Endothelial cell of umbilical vein (primary cell): ENCODE measurements around the gene TIMP4. TPM values are rescaled to one million over a fixed set of nuclear protein-coding genes. Genes with fewer than 3 reads are reported as not detected.

Experiments
- BruUV-seq: library from RNA; stranded (reverse); fragments of 400-500 nt; replicated peaks from 2 replicates; lab custom pipeline; 2021; lab: Mats Ljungman, UMichigan
- CTCF ChIA-PET: fragments of 300-600, 350-600 bp; sonication (Branson Sonifier 250); formaldehyde crosslinking; loops from one replicate; lab custom pipeline; 2021; ENCODE audit warnings: antibody characterized with exemption, inconsistent platforms; lab: Charles Lee
- POLR2A ChIA-PET: fragments of 300-600, 350-600 bp; sonication (Branson Sonifier 250); formaldehyde crosslinking; loops from one replicate; lab custom pipeline; 2021; ENCODE audit warnings: antibody characterized with exemption, inconsistent platforms; lab: Charles Lee
- DNase-seq: peaks from one replicate; pipeline ENCODE4 v3.0.0-alpha.2; 2011; ENCODE audit warnings: low read depth, low spot score
- FAIRE-seq: peaks from 2 replicates; lab custom pipeline; 2011; peaks lifted over from hg19 to GRCh38; lab: Jason Lieb, UNC
- H2AFZ ChIP-seq: 2 replicates; pipeline ENCODE4 v1.6.0; 2012; ENCODE audit warnings: low read depth, low read length, control low read depth, inconsistent platforms
- H3K27ac ChIP-seq: 2 replicates; pipeline ENCODE4 v1.5.1; 2011; ENCODE audit warnings: low read depth, mild to moderate bottlenecking, control low read depth, low read length, moderate library complexity; ENCODE audit not compliant: insufficient read depth
- H3K27me3 ChIP-seq, 2 experiments: 2 replicates each; pipeline versions ENCODE4 v1.6.0 to v1.6.1; 2011; ENCODE audit warnings: low read length in 2 of 2, mixed read lengths in 1 of 2; ENCODE audit not compliant: control insufficient read depth in 2 of 2, insufficient read depth in 2 of 2
- H3K36me3 ChIP-seq, 2 experiments: 2 replicates in 1 of 2; 3 replicates in 1 of 2; pipeline ENCODE4 v1.5.1; 2011; ENCODE audit warnings: low read length in 2 of 2, mild to moderate bottlenecking in 1 of 2, moderate library complexity in 1 of 2; ENCODE audit not compliant: control insufficient read depth in 2 of 2, insufficient read depth in 2 of 2; ENCODE audit errors: extremely low read depth in 1 of 2
- H3K4me1 ChIP-seq: 3 replicates; pipeline ENCODE4 v1.5.1; 2011; ENCODE audit warnings: mild to moderate bottlenecking, low read length; ENCODE audit not compliant: control insufficient read depth, insufficient read depth; ENCODE audit errors: extremely low read depth
- H3K4me2 ChIP-seq: 2 replicates; pipeline ENCODE4 v1.6.1; 2011; ENCODE audit warnings: low read length, control low read depth, mixed read lengths; ENCODE audit not compliant: insufficient read depth
- H3K4me3 ChIP-seq, 3 experiments: fragments of 200-600 bp in 1 of 3; sonication (generic), shearing (Covaris generic) in 1 of 3; replicated peaks in 1 of 3; 2 replicates each; pipeline ENCODE4 v1.5.1; 2011 to 2016; ENCODE audit warnings: control low read depth in 3 of 3, low read length in 3 of 3, mild to moderate bottlenecking in 2 of 3, inconsistent platforms in 1 of 3, low read depth in 1 of 3, moderate library complexity in 1 of 3; ENCODE audit not compliant: insufficient read depth in 1 of 3
- H3K79me2 ChIP-seq: 2 replicates; pipeline ENCODE4 v1.6.0; 2012; ENCODE audit warnings: low read length, inconsistent platforms; ENCODE audit not compliant: control insufficient read depth, insufficient read depth
- H3K9ac ChIP-seq: replicated peaks from 2 replicates; pipeline ENCODE3; 2011; ENCODE audit warnings: low read length, control low read depth; ENCODE audit not compliant: insufficient read depth; ENCODE audit errors: extremely low read depth
- H3K9me1 ChIP-seq: replicated peaks from 3 replicates; pipeline ENCODE4 v1.6.0; 2011; ENCODE audit warnings: mild to moderate bottlenecking, low read length; ENCODE audit not compliant: control insufficient read depth, insufficient read depth; ENCODE audit errors: extremely low read depth
- H3K9me3 ChIP-seq: replicated peaks from 2 replicates; pipeline ENCODE4 v1.5.1; 2012; ENCODE audit warnings: low read length, inconsistent platforms; ENCODE audit not compliant: control insufficient read depth, insufficient read depth
- H4K20me1 ChIP-seq: replicated peaks from 2 replicates; pipeline ENCODE3; 2011; ENCODE audit warnings: mild to moderate bottlenecking, low read length; ENCODE audit not compliant: control insufficient read depth, insufficient read depth; ENCODE audit errors: extremely low read depth
- CTCF ChIP-seq, 2 donors: IDR thresholded peaks; 1 replicate in 1 of 2; 2 replicates in 1 of 2; pipeline ENCODE4 v1.5.1; 2011; ENCODE audit warnings: low read length in 2 of 2, mild to moderate bottlenecking in 2 of 2, moderate library complexity in 2 of 2, control low read depth in 1 of 2, inconsistent platforms in 1 of 2, low read depth in 1 of 2; ENCODE audit not compliant: insufficient read depth in 1 of 2; ENCODE audit errors: extremely low read depth in 1 of 2
- EZH2 ChIP-seq: IDR thresholded peaks from 2 replicates; pipeline ENCODE4 v1.6.1; 2012; ENCODE audit warnings: borderline replicate concordance, low read depth, mild to moderate bottlenecking, moderate library complexity, low read length, inconsistent platforms; ENCODE audit not compliant: severe bottlenecking
- FOS ChIP-seq: IDR thresholded peaks from 2 replicates; pipeline ENCODE4 v1.6.1; 2011; ENCODE audit warnings: mild to moderate bottlenecking, low read length, moderate library complexity, borderline replicate concordance; ENCODE audit not compliant: insufficient read depth
- GATA2 ChIP-seq: IDR thresholded peaks from 2 replicates; pipeline ENCODE4 v1.7.0; 2011; ENCODE audit warnings: low read depth, mild to moderate bottlenecking, moderate library complexity, mixed read lengths, low read length; ENCODE audit not compliant: insufficient read length, insufficient read depth
- JUN ChIP-seq: IDR thresholded peaks from 2 replicates; pipeline ENCODE4 v1.6.1; 2011; ENCODE audit warnings: borderline replicate concordance, low read depth; ENCODE audit not compliant: insufficient read length, insufficient read depth
- MAX ChIP-seq: IDR thresholded peaks from 2 replicates; pipeline ENCODE4 v1.6.1; 2011; ENCODE audit not compliant: insufficient read depth, insufficient read length
- MYC ChIP-seq: IDR thresholded peaks from one replicate; pipeline ENCODE4 v1.6.1; 2011; ENCODE audit warnings: mild to moderate bottlenecking, low read depth, low read length
- POLR2A ChIP-seq: IDR thresholded peaks from 2 replicates; pipeline ENCODE4 v1.6.1; 2012; ENCODE audit warnings: low read depth, mild to moderate bottlenecking, control low read depth, low read length
- POLR2AphosphoS5 ChIP-seq: IDR thresholded peaks from 2 replicates; pipeline ENCODE4 v1.6.1; 2012; ENCODE audit warnings: low read depth, mild to moderate bottlenecking, control low read depth, low read length, moderate library complexity; ENCODE audit not compliant: insufficient read depth
- dilution Hi-C: fragments of 300-500 bp; cut with MboI; formaldehyde crosslinking; loops from one replicate; pipeline ENCODE4 v1.15.0; 2019; ENCODE audit warnings: low sequenced_read_pairs; ENCODE audit not compliant: extremely low pct_ligation_motif_present
- intact Hi-C: fragments of 100-400 bp; cut with micrococcal nuclease; formaldehyde crosslinking; loops from one replicate; pipeline ENCODE4 v1.10.0; 2022
- polyA plus RNA-seq, 4 experiments: library from polyadenylated mRNA; depleted of rRNA in 3 of 4; stranded (reverse) in 3 of 4; unstranded in 1 of 4; fragments of >200 nt; gene quantifications; 2 replicates each; pipeline versions ENCODE4 v1.2.1 to v1.2.3, GENCODE V29; 2011 to 2012; ENCODE audit warnings: missing spikeins in 1 of 4
- total RNA-seq: library from RNA; stranded (reverse); gene quantifications from 2 replicates; pipeline ENCODE4 v1.2.3, GENCODE V29; 2021

Gene TIMP4
- total and polyA plus RNA-seq, 2 donors (not counting 3 experiments of a cell fraction or from before 2014, with no cell fraction given), result 0.07 to 0.40 TPM

GRCh38 chr3:12181301-12181700, 22.6 kb upstream of the TIMP4 start:
- H3K4me1 ChIP-seq, result peaks cover 32% of the 10 kb centered on the region
- TF ChIP-seq GATA2, result no peak
- no peak for TF ChIP-seq POLR2AphosphoS5
- TF ChIP-seq MYC, result no peak
- TF ChIP-seq CTCF (IDR thresholded peaks at IDR 0.05; ENCODE audit: extremely low read depth in 1 of 2, insufficient read depth in 1 of 2, low read depth in 1 of 2, low read length in 2 of 2), result no peak
- TF ChIP-seq EZH2, result no peak
- TF ChIP-seq POLR2A, result no peak
- no peak for TF ChIP-seq JUN
- no peak for TF ChIP-seq FOS
- TF ChIP-seq MAX, result no peak
- H3K36me3 ChIP-seq, result no peaks in the 10 kb centered on the region
- no peaks in the 10 kb centered on the region for H3K79me2 ChIP-seq
- H3K27me3 ChIP-seq, result no peaks in the 10 kb centered on the region
- POLR2A ChIA-PET, result no interaction called here
- no peak for DNase-seq
- H4K20me1 ChIP-seq, result no peaks in the 10 kb centered on the region
- H3K27ac ChIP-seq, result no peak overlapping the region
- H2AFZ ChIP-seq, result no peak overlapping the region
- no peaks in the 10 kb centered on the region for H3K9me3 ChIP-seq
- dilution Hi-C loops, result no loop called here
- no TSS peak for BruUV-seq
- H3K9me1 ChIP-seq, result no peaks in the 10 kb centered on the region
- H3K9ac ChIP-seq, result no peak overlapping the region
- intact Hi-C loops, result no loop called here
- H3K4me3 ChIP-seq, result no peak overlapping the region
- H3K4me2 ChIP-seq, result no peak overlapping the region
- FAIRE-seq, result no peak
- CTCF ChIA-PET, result interaction anchor here (1.0 to 6.9 kb wide), 3 partner anchors 44 to 298 kb away, joined by 4 to 175 read pairs (median 101); no protein-coding TSS in a partner anchor
